GM21737 (cell line): Measurements from ENCODE around the gene KANSL1.
"Not testable (repeated sequence)": the region's sequence is repeated elsewhere in the genome, so short reads cannot be mapped to it uniquely, and the experiment has no call there.

Experiments
- ATAC-seq: cut with Tn5 transposase; IDR thresholded peaks from one replicate; pipeline ENCODE4 v1.9.1; 2021; ENCODE audit warnings: mild to moderate bottlenecking, moderate library complexity; ENCODE audit not compliant: unreplicated experiment

The KANSL1 gene

DNA sequence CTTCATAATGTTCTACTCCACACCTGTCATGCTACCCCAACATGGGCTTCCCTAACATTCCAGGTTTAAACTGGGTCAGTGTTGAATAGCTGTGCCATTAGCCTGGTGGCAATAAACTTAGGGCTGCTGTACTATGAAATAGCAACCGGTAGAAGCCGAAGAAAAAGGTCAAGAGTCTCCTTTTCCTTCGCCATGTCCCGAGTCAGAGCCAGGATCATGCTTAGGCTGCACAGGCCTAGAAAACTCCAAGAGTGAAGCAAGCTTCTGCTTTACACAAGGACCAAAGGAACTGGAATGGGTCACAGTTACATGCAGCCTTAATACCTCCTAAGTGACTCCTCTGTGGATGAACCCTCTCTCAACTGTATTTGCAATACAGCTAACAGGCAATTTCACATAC lies 105.4 kb downstream of the KANSL1 start:
- ATAC-seq: not testable (repeated sequence)

- no peak for ATAC-seq
These were observed 106.4 kb downstream of the KANSL1 start for GRCh38 chr17:46086821-46087220.

DNA sequence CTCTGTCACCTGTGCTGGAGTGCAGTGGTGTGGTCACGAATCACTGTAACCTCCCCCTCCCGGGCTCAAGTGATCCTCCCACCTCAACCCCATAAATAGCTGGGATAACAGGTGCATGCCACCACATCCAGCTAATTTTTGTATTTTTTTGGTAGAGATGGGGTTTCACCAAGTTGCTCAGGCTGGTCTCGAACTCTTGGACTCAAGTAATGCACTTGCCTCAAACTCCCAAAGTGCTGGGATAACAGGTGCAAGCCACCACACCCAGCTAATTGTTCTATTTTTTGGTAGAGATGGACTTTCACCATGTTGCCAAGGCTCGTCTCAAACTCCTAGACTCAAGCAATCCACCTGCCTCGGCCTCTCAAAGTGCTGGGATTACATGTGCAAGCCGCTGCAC lies 107.7 kb downstream of the KANSL1 start:
- ATAC-seq: no peak

- no peak for ATAC-seq
These were observed 111.0 kb downstream of the KANSL1 start for GRCh38 chr17:46082257-46082656.

GRCh38 chr17:46081018-46081320 lies 112.3 kb downstream of the KANSL1 start:
- ATAC-seq: no peak

DNA sequence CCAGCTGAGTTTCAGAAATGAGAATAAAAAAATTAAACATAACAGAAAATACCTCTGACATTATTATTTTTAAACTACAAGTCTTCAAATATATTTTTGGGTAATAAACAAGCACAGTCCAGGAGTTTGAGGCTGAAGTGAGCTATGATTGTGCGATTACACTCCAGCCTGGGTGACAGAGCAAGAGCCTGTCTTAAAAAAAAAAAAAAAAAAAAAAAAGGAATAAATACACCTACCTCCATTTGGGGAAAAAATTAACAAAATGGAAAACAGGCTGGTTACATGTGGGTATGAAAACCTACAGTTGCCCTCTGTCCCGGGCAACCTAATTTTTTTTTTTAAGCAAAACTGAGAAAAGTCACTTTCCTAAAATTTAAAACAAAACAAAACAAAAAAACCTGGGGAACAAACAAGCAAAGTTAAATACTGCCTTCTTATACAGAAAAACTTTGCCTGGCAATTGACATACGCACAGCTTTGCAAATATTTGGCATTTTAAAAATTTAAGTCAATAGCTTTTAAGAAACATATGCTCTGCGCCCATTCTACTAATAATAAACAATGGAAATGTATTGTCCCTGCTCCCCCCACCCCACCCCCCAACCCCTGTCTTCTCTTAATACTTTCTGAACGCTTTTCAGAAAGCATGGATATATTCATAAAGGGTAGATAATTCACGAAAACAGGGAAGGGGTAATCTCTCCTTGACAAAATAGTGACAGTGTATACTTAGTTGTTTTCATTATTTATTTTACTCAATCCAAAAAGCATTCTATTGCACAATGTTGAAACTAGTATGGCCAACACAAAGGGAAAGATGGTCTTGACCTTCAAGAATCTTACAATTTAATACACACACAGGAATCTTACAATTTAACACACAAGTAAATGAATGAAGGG lies 112.9 kb downstream of the KANSL1 start:
- no peak for ATAC-seq

DNA sequence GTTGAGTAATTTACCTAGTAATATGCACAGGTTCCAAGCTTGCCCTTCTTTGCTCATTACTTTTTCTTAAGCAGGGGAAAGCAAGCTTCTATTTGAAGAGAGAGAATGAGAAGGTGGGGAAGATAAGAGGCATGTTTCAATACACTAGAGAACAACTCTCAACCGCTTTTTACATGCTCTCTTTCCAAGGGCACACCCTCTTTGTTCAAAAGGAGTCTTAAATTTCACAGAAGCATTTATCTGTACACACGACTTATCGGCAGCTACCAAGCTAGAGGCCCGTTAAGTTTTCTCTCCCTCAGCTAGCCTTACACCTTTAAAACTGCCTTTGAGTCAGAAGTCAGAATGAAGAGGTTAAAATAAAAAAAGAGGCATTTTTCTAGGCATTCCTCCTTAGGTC lies 114.6 kb downstream of the KANSL1 start:
- no peak for ATAC-seq

DNA sequence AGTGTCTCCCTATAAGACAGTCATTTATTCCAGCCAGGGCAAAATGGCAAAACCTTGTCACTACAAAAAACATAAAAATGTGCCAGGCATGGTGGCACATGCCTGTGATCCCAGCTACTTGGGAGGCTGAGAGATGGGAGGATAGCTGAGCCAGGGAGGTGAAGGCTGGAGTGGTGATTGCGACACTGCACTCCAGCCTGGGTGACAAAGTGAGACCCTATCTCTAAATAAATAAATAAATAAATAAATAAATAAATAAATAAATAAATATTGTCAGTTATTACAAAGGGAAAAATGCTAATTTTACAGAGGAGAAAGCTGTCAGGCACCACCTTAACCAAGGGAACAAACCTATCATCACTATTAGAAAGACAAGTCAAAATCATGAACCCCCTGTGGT lies 118.7 kb downstream of the KANSL1 start:
- no peak for ATAC-seq

DNA sequence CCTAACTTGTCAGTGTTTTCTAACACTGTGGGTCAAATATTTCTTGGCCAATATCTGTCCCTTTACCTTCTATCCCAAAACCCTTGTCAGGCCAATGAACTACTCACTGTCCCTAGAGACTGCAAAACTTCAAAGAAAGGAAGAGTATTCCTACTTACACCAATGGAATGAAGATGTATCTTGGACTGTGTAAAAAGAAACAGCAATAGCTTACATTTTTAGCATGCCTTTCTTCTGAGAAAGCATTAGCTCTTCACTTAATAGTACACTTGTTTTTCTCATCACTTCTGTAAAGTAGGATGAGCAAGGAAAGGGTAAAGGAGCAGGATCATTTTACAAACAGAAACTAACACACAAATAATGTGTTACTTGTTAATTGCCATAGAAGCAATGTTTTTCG lies 120.2 kb downstream of the KANSL1 start:
- ATAC-seq: no peak

DNA sequence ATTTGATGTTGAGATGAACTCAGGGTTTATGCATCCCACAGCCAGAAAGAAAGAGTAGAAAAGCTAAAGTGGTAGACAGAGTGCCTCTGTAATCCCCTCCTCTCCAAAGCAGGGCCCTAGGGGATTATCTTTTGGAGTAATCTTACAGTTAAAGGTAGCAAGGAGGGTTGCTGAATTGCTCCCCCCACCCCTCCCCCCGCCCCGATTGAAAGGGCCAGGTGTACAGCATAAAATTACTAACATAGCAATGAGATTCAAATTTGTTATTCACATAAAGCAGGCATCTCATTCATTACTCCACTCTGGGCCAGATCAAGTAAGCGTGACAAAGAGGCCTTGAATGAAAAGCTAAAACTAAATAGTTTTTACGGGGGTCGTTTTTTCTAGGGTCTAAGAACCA lies 121.4 kb downstream of the KANSL1 start:
- ATAC-seq: no peak

DNA sequence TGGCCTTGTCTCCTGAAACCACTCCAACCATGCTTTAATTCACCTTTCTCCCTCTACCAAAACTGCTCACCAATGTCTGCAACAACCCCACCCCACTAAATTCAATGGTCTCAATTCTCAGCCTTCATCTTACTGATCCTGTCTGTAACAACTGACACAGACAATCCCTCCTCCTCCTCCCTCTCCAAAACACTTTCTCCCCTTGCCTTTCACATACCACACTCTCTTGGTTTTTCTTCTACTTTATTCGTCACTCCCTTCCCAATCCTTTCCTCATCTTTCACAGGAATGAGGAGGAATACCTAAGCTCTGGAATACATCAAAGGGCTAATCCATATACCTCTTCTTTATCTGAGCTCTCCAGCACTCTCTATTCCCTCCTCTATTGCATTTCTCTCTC lies 128.8 kb downstream of the KANSL1 start:
- no peak for ATAC-seq

GRCh38 chr17:46063241-46063640 lies 130.0 kb downstream of the KANSL1 start:
- ATAC-seq: no peak

GRCh38 chr17:46061435-46061834 lies 131.8 kb downstream of the KANSL1 start:
- no peak for ATAC-seq

GRCh38 chr17:46060461-46060860 lies 132.8 kb downstream of the KANSL1 start:
- no peak for ATAC-seq

DNA sequence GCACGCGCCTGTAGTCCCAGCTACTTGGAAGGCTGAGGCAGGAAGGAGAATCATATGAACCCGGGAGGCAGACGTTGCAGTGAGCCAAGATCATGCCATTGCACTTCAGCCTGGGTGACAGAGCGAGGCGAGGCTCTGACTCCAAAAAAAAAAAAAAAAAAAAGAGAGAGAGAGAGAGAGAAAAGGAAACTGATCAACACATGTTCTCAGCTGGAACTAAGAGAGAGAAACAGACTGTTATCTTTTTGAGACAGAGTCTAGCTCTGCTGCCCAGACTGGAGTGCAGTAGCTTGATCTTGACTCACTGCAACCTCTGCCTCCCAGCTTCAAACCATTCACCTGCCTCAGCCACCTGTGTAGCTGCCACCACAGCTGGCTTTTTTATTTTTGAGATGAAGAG lies 133.7 kb downstream of the KANSL1 start:
- ATAC-seq: no peak

GRCh38 chr17:46057366-46057765 lies 135.9 kb downstream of the KANSL1 start:
- no peak for ATAC-seq

GRCh38 chr17:46056800-46057304 lies 136.4 kb downstream of the KANSL1 start:
- ATAC-seq: no peak

GRCh38 chr17:46053911-46054534 lies 139.2 kb downstream of the KANSL1 start:
- no peak for ATAC-seq

GRCh38 chr17:46049656-46050055 lies 143.6 kb downstream of the KANSL1 start:
- no peak for ATAC-seq

DNA sequence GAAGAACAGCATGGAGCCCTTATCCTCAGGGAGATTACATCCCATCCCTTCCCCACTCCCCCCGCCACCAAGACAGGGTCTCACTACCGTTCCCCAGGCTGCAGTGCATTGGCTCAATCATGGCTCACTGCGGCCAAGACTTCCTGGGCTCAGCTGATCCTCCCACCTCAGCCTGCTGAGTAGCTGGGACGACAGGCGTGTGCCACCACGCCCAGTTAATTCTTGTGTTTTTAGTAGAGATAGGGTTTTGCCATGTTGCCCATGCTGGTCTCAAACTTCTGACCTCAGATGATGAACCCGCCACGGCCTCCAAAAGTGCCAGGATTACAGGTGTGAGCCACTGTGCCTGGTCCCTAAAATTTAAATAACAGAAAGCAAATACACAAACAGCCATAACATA lies 145.4 kb downstream of the KANSL1 start:
- ATAC-seq: no peak

- ATAC-seq: no peak
These were observed 145.8 kb downstream of the KANSL1 start for GRCh38 chr17:46047398-46047797.

DNA sequence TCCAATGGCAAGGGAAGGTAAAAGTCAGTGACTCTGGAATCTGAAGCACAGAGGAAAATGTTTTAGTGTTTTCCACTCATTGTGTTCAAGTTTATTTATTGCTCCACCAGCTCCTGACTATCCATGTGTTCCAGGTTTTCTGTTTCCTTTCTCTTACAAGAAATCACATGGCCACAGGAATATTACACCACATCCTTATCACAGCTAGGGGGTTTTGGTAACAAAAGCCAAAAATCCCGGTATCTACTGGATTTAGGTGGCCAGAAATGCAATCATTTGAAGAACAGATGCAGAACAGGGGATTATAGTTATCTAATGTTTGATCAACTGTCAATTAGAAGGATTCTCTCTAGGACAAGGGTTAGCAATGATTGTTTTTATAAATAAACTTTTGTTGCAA lies 146.3 kb downstream of the KANSL1 start:
- no peak for ATAC-seq
